Suprapubic skin (tissue), 4 donors: ENCODE measurements around the gene CIB4. TPM values are rescaled to one million over a fixed set of nuclear protein-coding genes. Genes with fewer than 3 reads are reported as not detected.

Experiments used
- DNase-seq, 2 donors: peaks; one replicate each; pipeline ENCODE4 v3.0.0-alpha.2; 2019; ENCODE audit warnings: low spot score in 2 of 2
- H3K27ac ChIP-seq: fragments of 200-600 bp; sonication (generic); one replicate; pipeline ENCODE4 v1.5.1; 2019
- H3K27me3 ChIP-seq: fragments of 200-600 bp; sonication (generic); one replicate; pipeline ENCODE4 v1.5.1; 2019
- H3K36me3 ChIP-seq: fragments of 200-600 bp; sonication (generic); one replicate; pipeline ENCODE4 v1.5.1; 2019
- H3K4me1 ChIP-seq: fragments of 200-600 bp; sonication (generic); one replicate; pipeline ENCODE4 v1.5.1; 2019
- H3K4me3 ChIP-seq: fragments of 200-600 bp; sonication (generic); one replicate; pipeline ENCODE4 v1.5.1; 2019; ENCODE audit warnings: mild to moderate bottlenecking
- H3K9me3 ChIP-seq: fragments of 200-600 bp; sonication (generic); one replicate; pipeline ENCODE4 v1.5.1; 2019
- CTCF ChIP-seq, 2 donors: fragments of 200-600 bp in 1 of 2; fragments of 450-650 bp in 1 of 2; sonication (generic) in 1 of 2; IDR thresholded peaks; one replicate each; pipeline ENCODE4 v1.5.1; 2016 to 2019; ENCODE audit warnings: antibody characterized with exemption in 2 of 2, mild to moderate bottlenecking in 1 of 2, moderate library complexity in 1 of 2
- EP300 ChIP-seq: sonication (generic); formaldehyde crosslinking; IDR thresholded peaks from one replicate; pipeline ENCODE4 v1.6.1; 2017; ENCODE audit warnings: antibody characterized with exemption
- POLR2A ChIP-seq, 2 donors: fragments of 450-650 bp; IDR thresholded peaks; one replicate each; pipeline ENCODE4 v1.6.1; 2017; ENCODE audit warnings: antibody characterized with exemption in 2 of 2, mild to moderate bottlenecking in 2 of 2, moderate library complexity in 2 of 2
- POLR2AphosphoS5 ChIP-seq, 3 donors: sonication (generic); formaldehyde crosslinking; IDR thresholded peaks; one replicate each; pipeline ENCODE4 v1.6.1; 2017; ENCODE audit warnings: antibody characterized with exemption in 3 of 3
- WGBS: methylation state at CpG from one replicate; pipeline ENCODE4 v1.1.5; 2018; 5-methylcytosine and 5-hydroxymethylcytosine counted together
- total RNA-seq, 4 donors: library from RNA; depleted of rRNA; stranded (reverse); fragments of >200 nt; gene quantifications; one replicate each; pipeline ENCODE4 v1.1.0, GENCODE V29; 2016

The CIB4 gene
- total RNA-seq, 4 donors from 2014 or later = not detected

GRCh38 chr2:26564121-26564644 lies 77.0 kb downstream of the CIB4 start:
- no peak overlapping the region for H3K4me3 ChIP-seq
- DNase-seq = peak; percentile 15 to 17
- no peak for TF ChIP-seq CTCF (IDR thresholded peaks at IDR 0.05)
- TF ChIP-seq EP300 = no peak
- peaks cover 14% of the 10 kb centered on the region for H3K4me1 ChIP-seq
- peaks cover 79% of the 10 kb centered on the region for H3K27me3 ChIP-seq
- no peak overlapping the region for H3K27ac ChIP-seq
- WGBS = 75% methylated on average over 3 of the region's 3 CpGs
- H3K36me3 ChIP-seq = no peaks in the 10 kb centered on the region
- no peaks in the 10 kb centered on the region for H3K9me3 ChIP-seq

- peaks cover 14% of the 10 kb centered on the region for H3K4me1 ChIP-seq
- H3K36me3 ChIP-seq = no peaks in the 10 kb centered on the region
- H3K27me3 ChIP-seq = peaks cover 84% of the 10 kb centered on the region
- H3K27ac ChIP-seq = no peak overlapping the region
- TF ChIP-seq POLR2A (IDR thresholded peaks at IDR 0.05) (no peak), CTCF (IDR thresholded peaks at IDR 0.05) (no peak), EP300 (no peak), POLR2AphosphoS5 (IDR thresholded peaks at IDR 0.05) (no peak)
- 83% methylated on average over 5 of the region's 5 CpGs for WGBS
- H3K4me3 ChIP-seq = no peak overlapping the region
- H3K9me3 ChIP-seq = no peaks in the 10 kb centered on the region
- DNase-seq = peak; percentile 16 to 26
These were observed 77.5 kb downstream of the CIB4 start for GRCh38 chr2:26563686-26564085.

GRCh38 chr2:26562811-26563645 lies 78.1 kb downstream of the CIB4 start:
- peaks cover 87% of the 10 kb centered on the region for H3K27me3 ChIP-seq
- 15% methylated on average over 27 of the region's 28 CpGs for WGBS
- H3K27ac ChIP-seq = no peak overlapping the region
- no peaks in the 10 kb centered on the region for H3K9me3 ChIP-seq
- peak; percentile 57 to 66 for DNase-seq
- peaks cover 14% of the 10 kb centered on the region for H3K4me1 ChIP-seq
- no peaks in the 10 kb centered on the region for H3K36me3 ChIP-seq
- H3K4me3 ChIP-seq = peak overlapping the region; percentile 47
- TF ChIP-seq CTCF (IDR thresholded peaks at IDR 0.05) = no peak
- no peak for TF ChIP-seq POLR2A (IDR thresholded peaks at IDR 0.05)
- no peak for TF ChIP-seq POLR2AphosphoS5 (IDR thresholded peaks at IDR 0.05)
- no peak for TF ChIP-seq EP300

GRCh38 chr2:26561918-26562810 lies 79.0 kb downstream of the CIB4 start:
- Histone ChIP-seq H3K27me3 (peaks cover 84% of the 10 kb centered on the region), H3K27ac (no peak overlapping the region)

More at GRCh38 chr2:26561918-26562810, 79.0 kb downstream of the CIB4 start:
- WGBS = 82% methylated on average over 11 of the region's 69 CpGs
- no peaks in the 10 kb centered on the region for H3K9me3 ChIP-seq
- peak overlapping the region; percentile 47 for H3K4me3 ChIP-seq
- H3K36me3 ChIP-seq = no peaks in the 10 kb centered on the region
- H3K4me1 ChIP-seq = peaks cover 14% of the 10 kb centered on the region
- DNase-seq = peak; percentile 69 to 74
- TF ChIP-seq EP300 = no peak
- no peak for TF ChIP-seq POLR2AphosphoS5 (IDR thresholded peaks at IDR 0.05)
- TF ChIP-seq POLR2A (IDR thresholded peaks at IDR 0.05) = no peak
- TF ChIP-seq CTCF (IDR thresholded peaks at IDR 0.05) = no peak
